ENCODE data around the gene IRX4. TPM values are rescaled to one million over a fixed set of nuclear protein-coding genes. Genes with fewer than 3 reads are reported as not detected.

IRX4 gene
- total RNA-seq, 2 donors from 2014 or later = not detected

GRCh38 chr5:1907616-1908015, 24.9 kb upstream of the IRX4 start:
- 62 to 63% methylated on average over 8 of the region's 8 CpGs for WGBS, 2 donors
- no peaks in the 10 kb centered on the region for H3K36me3 ChIP-seq (replicated peaks in 1 of 2; ENCODE audit: insufficient read depth in 1 of 2, low read depth in 2 of 2)

DNA sequence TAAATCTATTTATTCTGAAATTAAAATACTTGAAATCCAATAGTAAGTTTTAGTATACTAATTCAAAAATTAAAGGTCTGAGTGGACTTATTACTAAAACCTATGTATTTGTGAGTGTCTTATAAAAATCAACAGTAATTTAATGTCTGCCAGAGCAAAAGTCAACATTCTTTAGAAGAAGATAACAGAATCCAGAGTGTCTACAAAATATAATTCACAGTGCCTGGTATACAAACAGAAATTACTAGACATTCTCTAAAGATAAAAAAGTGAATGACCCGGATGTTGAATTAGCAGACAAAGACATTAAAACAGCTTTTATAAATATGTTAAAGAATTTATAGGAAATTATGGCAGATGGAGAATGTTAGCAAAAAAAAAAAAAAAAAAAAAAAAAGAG, 22.4 kb upstream of the IRX4 start:
- no peaks in the 10 kb centered on the region for H3K9me3 ChIP-seq
- H3K4me1 ChIP-seq = no peaks in the 10 kb centered on the region
- H3K4me3 ChIP-seq = no peak overlapping the region
- 54 to 57% methylated on average over 1 of the region's 1 CpG for WGBS, 2 donors
- intact Hi-C loops (cut with DNase I) = no loop called here
- no peaks in the 10 kb centered on the region for H3K27me3 ChIP-seq
- DNase-seq = no peak
- no peak overlapping the region for H3K27ac ChIP-seq
- ATAC-seq = no peak
- no peaks in the 10 kb centered on the region for H3K36me3 ChIP-seq (replicated peaks in 1 of 2; ENCODE audit: insufficient read depth in 1 of 2, low read depth in 2 of 2)
- TF ChIP-seq, protein P1, sequence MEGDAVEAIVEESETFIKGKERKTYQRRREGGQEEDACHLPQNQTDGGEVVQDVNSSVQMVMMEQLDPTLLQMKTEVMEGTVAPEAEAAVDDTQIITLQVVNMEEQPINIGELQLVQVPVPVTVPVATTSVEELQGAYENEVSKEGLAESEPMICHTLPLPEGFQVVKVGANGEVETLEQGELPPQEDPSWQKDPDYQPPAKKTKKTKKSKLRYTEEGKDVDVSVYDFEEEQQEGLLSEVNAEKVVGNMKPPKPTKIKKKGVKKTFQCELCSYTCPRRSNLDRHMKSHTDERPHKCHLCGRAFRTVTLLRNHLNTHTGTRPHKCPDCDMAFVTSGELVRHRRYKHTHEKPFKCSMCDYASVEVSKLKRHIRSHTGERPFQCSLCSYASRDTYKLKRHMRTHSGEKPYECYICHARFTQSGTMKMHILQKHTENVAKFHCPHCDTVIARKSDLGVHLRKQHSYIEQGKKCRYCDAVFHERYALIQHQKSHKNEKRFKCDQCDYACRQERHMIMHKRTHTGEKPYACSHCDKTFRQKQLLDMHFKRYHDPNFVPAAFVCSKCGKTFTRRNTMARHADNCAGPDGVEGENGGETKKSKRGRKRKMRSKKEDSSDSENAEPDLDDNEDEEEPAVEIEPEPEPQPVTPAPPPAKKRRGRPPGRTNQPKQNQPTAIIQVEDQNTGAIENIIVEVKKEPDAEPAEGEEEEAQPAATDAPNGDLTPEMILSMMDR (IDR thresholded peaks at IDR 0.05) = no peak
- no peak for TF ChIP-seq POLR2A (IDR thresholded peaks at IDR 0.05)

More at GRCh38 chr5:1907616-1908015, 24.9 kb upstream of the IRX4 start:
- no peak for DNase-seq
- TF ChIP-seq POLR2A (IDR thresholded peaks at IDR 0.05) = no peak
- TF ChIP-seq, protein P1 (IDR thresholded peaks at IDR 0.05) = no peak
- Histone ChIP-seq H3K4me1 (no peaks in the 10 kb centered on the region), H3K9me3 (no peaks in the 10 kb centered on the region), H3K4me3 (no peak overlapping the region), H3K27me3 (no peaks in the 10 kb centered on the region), H3K27ac (no peak overlapping the region)
- ATAC-seq = no peak
- intact Hi-C loops (cut with DNase I) = no loop called here

- Histone ChIP-seq H3K4me1 (no peaks in the 10 kb centered on the region), H3K36me3 (replicated peaks in 1 of 2; ENCODE audit: insufficient read depth in 1 of 2, low read depth in 2 of 2) (no peaks in the 10 kb centered on the region), H3K9me3 (no peaks in the 10 kb centered on the region), H3K4me3 (no peak overlapping the region), H3K27me3 (no peaks in the 10 kb centered on the region), H3K27ac (no peak overlapping the region)
- TF ChIP-seq, protein P1 (IDR thresholded peaks at IDR 0.05) = no peak
- no peak for TF ChIP-seq POLR2A (IDR thresholded peaks at IDR 0.05)
- DNase-seq (no peak), ATAC-seq (no peak)
- WGBS, 2 donors = 65 to 67% methylated on average over 5 of the region's 5 CpGs
- intact Hi-C loops (cut with DNase I) = no loop called here
Observed at GRCh38 chr5:1901983-1902382, 19.3 kb upstream of the IRX4 start.

- H3K27me3 ChIP-seq = no peaks in the 10 kb centered on the region
- H3K9me3 ChIP-seq = no peaks in the 10 kb centered on the region
- intact Hi-C loops (cut with DNase I) = no loop called here
- TF ChIP-seq, protein P1 (IDR thresholded peaks at IDR 0.05) = no peak
- no peak for TF ChIP-seq POLR2A (IDR thresholded peaks at IDR 0.05)
- no peaks in the 10 kb centered on the region for H3K36me3 ChIP-seq (replicated peaks in 1 of 2; ENCODE audit: insufficient read depth in 1 of 2, low read depth in 2 of 2)
- no peak for DNase-seq
- no peak overlapping the region for H3K27ac ChIP-seq
- no peak overlapping the region for H3K4me3 ChIP-seq
- no peak for ATAC-seq
- 58 to 67% methylated on average over 5 of the region's 5 CpGs for WGBS, 2 donors
- H3K4me1 ChIP-seq = no peaks in the 10 kb centered on the region
Observed at GRCh38 chr5:1901061-1901460, 18.3 kb upstream of the IRX4 start.

DNA sequence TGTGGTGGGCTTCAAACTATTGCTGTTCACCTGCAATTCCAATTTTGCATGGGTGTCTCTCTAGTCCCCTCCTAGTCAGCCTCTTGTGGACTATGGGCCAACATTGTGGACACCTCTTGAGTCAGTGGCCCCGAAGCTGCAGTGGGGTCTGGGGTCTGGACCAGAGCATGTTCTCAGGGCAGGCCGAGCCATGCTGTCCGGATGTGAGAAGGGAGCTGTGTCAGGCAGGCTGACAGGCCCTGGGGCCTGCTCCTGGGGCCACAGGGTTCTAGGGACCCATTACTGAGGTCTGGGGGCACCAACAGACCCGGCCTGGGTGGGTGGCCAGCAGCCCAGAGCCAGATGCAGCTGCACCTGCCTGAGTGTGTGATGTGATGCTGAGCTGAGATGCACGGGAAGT, 16.5 kb upstream of the IRX4 start:
- no peak overlapping the region for H3K27ac ChIP-seq
- no peaks in the 10 kb centered on the region for H3K4me1 ChIP-seq
- no peak overlapping the region for H3K4me3 ChIP-seq
- no peaks in the 10 kb centered on the region for H3K36me3 ChIP-seq (replicated peaks in 1 of 2; ENCODE audit: insufficient read depth in 1 of 2, low read depth in 2 of 2)
- DNase-seq (no peak), ATAC-seq (no peak)
- intact Hi-C loops (cut with DNase I) = no loop called here
- TF ChIP-seq, protein P1 (IDR thresholded peaks at IDR 0.05) = no peak
- TF ChIP-seq POLR2A (IDR thresholded peaks at IDR 0.05) = no peak
- no peaks in the 10 kb centered on the region for H3K9me3 ChIP-seq
- H3K27me3 ChIP-seq = no peaks in the 10 kb centered on the region
- WGBS, 2 donors = 66 to 67% methylated on average over 3 to 5 of the region's 5 CpGs
